Left ventricle myocardium superior (tissue), 1 donor: ENCODE measurements around the gene TNFRSF18. TPM values are rescaled to one million over a fixed set of nuclear protein-coding genes. Genes with fewer than 3 reads are reported as not detected.

Experiments used
- ATAC-seq: fragments of 200-7000 bp; cut with Tn5 transposase; one replicate; pipeline ENCODE4 v1.9.1; 2020; ENCODE audit warnings: mild to moderate bottlenecking, moderate library complexity
- DNase-seq: peaks from one replicate; pipeline ENCODE4 v3.0.0-alpha.2; 2020
- intact Hi-C: fragments of 100-400 bp; cut with micrococcal nuclease; formaldehyde crosslinking; loops from one replicate; pipeline ENCODE4 v1.11.0; 2022
- total RNA-seq: library from RNA; stranded (reverse); fragmentation: NEBNext Ultra II Directional; extraction: Animal tissue kit (Norgen Biotek cat#: 25700); gene quantifications from one replicate; pipeline ENCODE4 v1.2.1, GENCODE V29; 2021
- donor health status: DM: no; HTN: yes; CAD: no; lungs with severe emphysema.

Gene TNFRSF18
- total RNA-seq, 1 donor from 2014 or later, result 0.32 TPM

GRCh38 chr1:1216770-1217620, 10.6 kb upstream of the TNFRSF18 start:
- ATAC-seq, result no peak
- DNase-seq, result no peak
- intact Hi-C loops, result no loop called here

GRCh38 chr1:1215881-1216605, 9.7 kb upstream of the TNFRSF18 start:
- intact Hi-C loops, result no loop called here
- ATAC-seq (no peak), DNase-seq (no peak)

DNA sequence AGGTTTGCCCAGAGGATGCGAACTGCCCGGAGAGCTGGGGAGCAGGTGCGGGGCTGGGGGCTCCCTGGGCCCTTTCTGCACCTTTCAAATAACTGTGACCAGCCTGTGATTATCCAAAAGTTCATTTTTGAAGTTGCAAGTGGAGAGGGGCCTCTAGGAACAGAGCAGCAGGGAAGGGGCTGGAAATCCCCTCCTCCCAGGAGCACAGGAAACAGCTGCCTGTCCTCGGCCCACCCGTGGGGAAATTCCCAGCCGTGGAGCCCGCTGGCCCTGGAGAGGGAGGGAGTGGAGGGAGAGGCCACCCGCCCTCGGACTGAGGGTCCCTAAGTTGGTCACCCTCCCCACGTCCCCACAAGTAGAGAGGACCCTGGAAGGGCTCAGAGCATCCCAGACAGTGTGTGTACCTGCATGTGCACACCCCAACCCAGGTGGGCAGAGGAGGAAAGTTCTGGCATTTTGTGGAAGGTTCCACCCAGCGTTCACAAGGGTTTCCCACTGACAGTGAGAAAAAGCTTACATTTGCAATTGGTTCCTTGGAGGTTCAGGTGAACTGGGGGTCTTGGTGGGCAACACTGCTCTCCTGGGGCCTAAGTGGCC, 8.8 kb upstream of the TNFRSF18 start:
- intact Hi-C loops, result no loop called here
- ATAC-seq, result no peak
- no peak for DNase-seq

GRCh38 chr1:1213345-1214265, 7.2 kb upstream of the TNFRSF18 start, which contains the start of gene TNFRSF4:
TNFRSF4 (minus strand) TSS chr1:1214153; CDS start chr1:1214127, 26 bp downstream.
- DNase-seq (peak; percentile 39), ATAC-seq (peak; percentile 9)
- intact Hi-C loops, result no loop called here

DNA sequence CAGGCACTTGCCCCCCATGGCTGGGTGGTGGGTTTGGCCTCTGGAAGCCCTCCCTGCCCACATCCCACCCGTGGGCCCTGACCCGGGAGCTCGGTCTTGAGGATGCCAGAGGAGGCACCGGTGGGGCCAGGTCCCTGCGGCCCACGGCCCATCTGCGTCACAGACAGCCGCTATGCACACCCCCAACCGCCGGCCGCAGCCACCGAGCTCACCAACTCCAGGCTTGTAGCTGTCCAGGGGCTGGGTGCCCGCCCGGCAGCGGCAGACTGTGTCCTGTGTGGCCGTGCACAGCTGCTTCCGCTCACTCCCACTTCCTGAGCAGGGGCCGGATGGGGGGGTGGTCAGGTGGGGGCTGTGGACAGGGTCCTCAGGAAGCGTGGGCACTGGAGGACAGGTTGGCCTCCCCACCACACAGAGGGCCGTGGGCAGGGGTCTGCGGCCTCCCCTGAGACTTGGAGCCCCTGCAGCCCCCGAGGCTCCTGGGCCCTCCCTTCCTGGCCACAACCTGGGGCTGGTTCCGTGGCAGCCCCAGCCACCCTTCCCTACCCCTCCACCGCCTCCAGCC, 6.5 kb upstream of the TNFRSF18 start:
- ATAC-seq, result peak; percentile 49
- peak; percentile 68 for DNase-seq
- intact Hi-C loops, result no loop called here

DNA sequence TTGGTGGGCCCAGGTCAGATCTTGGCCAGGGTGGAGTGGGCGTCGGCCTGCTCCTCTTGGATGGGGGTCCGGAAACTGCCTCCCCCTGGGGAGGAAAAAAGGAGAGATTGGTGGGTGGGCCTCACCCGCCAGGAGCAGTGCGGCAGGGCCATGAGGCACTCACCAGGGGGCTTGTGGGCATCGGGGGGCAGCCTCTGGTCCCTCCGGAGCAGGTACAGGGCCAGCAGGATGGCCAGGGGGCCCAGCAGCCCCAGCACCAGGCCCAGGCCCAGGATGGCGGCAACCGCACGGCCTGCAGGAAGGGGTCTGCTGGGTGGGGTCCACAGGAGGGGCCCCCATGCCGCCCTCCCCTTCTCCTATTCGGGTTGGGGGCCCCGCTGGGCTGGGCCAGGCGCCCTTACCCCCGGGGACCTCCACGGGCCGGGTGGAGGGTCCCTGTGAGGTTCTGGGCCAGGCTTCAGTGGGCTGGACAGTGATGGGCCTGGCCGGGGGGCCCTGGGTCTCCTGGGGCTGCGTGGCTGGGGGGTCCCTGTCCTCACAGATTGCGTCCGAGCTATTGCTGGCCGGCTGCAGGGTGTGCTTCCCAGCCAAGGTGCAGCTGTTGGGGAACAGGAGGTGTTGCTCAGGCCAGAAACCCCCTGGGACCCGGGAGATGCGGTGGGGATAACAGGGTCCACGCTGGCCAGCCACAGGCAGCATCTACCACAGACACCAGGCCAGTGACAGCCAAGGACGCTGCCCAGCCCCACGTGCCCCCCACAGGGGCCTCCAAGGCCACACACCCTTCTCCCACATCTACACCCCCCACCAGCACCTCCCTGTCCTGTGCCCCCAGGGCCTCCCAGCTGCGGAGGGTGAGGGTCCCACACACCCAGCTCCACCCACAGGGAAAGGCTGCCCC, 5.4 kb upstream of the TNFRSF18 start:
- DNase-seq (peak; percentile 29), ATAC-seq (no peak)
- intact Hi-C loops, result no loop called here

- DNase-seq, result peak; percentile 11
- ATAC-seq, result no peak
- intact Hi-C loops, result no loop called here
Observed at GRCh38 chr1:1210726-1211540, 4.5 kb upstream of the TNFRSF18 start.

DNA sequence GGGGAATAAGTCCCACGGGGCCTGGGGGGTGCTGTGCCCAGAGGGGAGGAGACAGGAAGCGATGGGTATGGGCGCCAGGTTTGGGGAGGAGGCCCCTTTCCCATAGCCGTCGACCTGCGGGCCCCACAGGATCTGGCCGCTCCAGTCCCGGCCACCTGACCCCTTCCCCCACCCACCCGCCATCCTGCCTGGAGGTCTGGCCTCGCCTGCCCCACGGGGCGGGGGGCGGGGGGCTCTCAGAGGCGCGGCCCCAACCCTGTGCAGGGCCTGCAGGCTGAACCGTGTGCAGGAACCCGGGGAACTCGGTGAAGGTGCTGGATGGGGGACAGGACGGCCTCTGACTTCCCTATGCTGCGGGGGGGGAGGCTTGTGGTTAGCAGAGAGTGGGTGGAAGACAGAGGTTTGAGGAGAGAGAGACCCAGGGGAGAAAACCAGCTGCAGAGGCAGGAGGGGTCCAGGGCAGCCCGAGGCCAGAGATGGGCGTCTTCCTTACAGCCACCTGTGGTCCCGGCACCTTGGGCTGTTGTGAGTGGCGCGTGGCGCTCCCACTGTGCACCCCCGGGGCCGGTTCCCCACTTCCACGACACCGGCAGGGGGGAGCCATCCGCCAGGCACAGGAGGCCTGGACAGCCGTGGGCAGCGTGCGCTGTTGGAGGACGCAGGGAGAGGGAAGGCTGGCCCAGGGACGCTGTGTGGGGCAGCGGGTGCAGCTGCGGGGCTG, 2.5 kb upstream of the TNFRSF18 start:
- ATAC-seq, result no peak
- peak; percentile 25 for DNase-seq
- intact Hi-C loops, result no loop called here

DNA sequence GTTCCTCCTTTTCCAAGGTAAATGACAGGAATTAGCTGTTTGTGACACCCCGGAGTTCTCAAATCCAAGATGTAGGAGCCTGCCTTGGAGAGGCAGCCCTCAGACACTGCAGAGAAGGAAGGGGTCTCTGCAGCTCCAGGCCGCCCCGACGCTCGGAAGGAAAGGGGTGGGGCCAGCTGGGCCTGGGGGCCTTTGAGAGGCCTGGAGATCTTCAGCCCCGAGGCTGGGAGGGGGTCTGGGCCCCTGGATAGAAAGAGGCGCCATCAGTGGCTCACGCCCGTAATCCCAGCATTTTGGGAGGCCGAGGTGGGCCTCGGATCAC, 1.1 kb upstream of the TNFRSF18 start:
- intact Hi-C loops, result no loop called here
- peak; percentile 15 for DNase-seq
- no peak for ATAC-seq

DNA sequence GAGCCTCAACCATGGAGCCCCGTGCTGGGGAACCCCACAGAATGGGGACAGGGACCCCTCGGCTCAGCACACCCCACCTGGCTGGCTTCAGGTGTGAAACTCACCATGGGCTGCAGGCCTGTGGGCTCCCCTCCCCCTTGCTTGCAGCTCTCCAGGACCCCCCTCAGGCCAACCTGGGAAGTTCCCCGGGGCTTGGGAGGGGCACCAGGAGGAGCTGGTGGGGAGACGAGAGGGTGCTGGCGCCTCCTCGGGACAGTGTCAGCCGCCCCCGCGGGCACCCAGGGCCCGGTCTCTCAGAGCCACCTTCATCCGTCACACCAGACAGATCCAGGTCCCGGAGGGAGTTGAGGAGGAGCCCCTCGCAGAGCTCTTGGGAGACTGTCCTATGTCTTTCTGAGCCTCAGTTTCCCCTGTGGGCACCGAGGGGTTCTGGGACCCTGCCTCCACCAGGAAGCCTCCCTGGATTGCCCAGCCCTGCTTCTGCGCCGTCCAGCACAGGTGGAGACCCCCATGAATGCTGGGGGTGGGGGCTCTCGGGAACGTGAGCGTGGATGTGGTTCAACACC, 657 bp upstream of the TNFRSF18 start:
- peak; percentile 22 for DNase-seq
- no peak for ATAC-seq
- intact Hi-C loops, result no loop called here

GRCh38 chr1:1205769-1206375, 520 bp downstream of the TNFRSF18 start:
- DNase-seq (no peak), ATAC-seq (no peak)
- intact Hi-C loops, result no loop called here

GRCh38 chr1:1204998-1205768, 1.2 kb downstream of the TNFRSF18 start:
- no peak for ATAC-seq
- peak; percentile 20 for DNase-seq
- intact Hi-C loops, result no loop called here

DNA sequence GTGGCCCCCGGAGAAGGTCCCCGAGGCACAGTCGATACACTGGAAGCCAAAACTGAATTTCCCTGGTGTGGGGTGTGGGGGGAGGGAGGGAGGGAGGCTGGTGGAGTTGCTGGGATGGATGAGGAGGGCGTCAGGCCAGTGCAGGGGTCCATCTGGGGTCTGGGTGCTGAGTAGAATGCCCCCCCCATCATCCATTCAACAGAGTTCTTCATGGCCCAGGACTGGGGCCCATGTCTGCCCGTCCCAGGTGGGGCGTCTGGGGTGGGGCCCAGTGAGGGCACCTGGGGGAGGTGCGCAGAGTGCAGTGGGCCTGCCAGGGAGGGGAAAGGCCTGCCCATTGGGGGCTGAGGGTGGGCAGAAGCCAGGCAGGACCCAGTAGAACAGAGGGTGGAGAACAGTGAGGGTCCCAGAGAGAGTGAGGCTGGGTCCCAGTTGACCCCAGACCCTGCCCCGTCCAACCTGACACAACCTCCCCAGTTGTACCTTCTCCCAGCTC, 1.9 kb downstream of the TNFRSF18 start:
- intact Hi-C loops, result no loop called here
- DNase-seq (no peak), ATAC-seq (no peak)

GRCh38 chr1:1203561-1204424, 2.6 kb downstream of the TNFRSF18 start:
- intact Hi-C loops, result no loop called here
- peak; percentile 20 for DNase-seq
- ATAC-seq, result no peak
